Aorta (tissue), 5 donors: ENCODE measurements around the gene USP2. TPM values are rescaled to one million over a fixed set of nuclear protein-coding genes. Genes with fewer than 3 reads are reported as not detected.

Source experiments
- ATAC-seq: fragments of 200-7000 bp; cut with Tn5 transposase; one replicate; pipeline ENCODE4 v1.9.1; 2022; ENCODE audit warnings: moderate library complexity; ENCODE audit not compliant: low FRiP score
- DNase-seq, 2 donors: peaks; one replicate each; pipeline ENCODE4 v3.0.0-alpha.2; 2020
- H3K27ac ChIP-seq, 2 donors: one replicate each; pipeline ENCODE4 v1.5.1; 2013; ENCODE audit warnings: low read length in 2 of 2, mild to moderate bottlenecking in 2 of 2, moderate library complexity in 2 of 2, control low read depth in 1 of 2, inconsistent platforms in 1 of 2, low read depth in 1 of 2
- H3K27me3 ChIP-seq, 2 donors: one replicate each; pipeline ENCODE4 v1.6.1; 2013; ENCODE audit warnings: control low read depth in 1 of 2, low read length in 1 of 2, mild to moderate bottlenecking in 1 of 2, moderate library complexity in 1 of 2; ENCODE audit not compliant: insufficient read depth in 2 of 2, control insufficient read depth in 1 of 2
- H3K36me3 ChIP-seq, 2 donors: one replicate each; pipeline ENCODE4 v1.6.1; 2013; ENCODE audit warnings: control low read depth in 1 of 2, low read length in 1 of 2, mild to moderate bottlenecking in 1 of 2; ENCODE audit not compliant: insufficient read depth in 2 of 2, control insufficient read depth in 1 of 2
- H3K4me1 ChIP-seq, 2 donors: one replicate each; pipeline ENCODE4 v1.6.1; 2013; ENCODE audit warnings: low read length in 2 of 2, control low read depth in 1 of 2, mild to moderate bottlenecking in 1 of 2, moderate library complexity in 1 of 2; ENCODE audit not compliant: insufficient read depth in 2 of 2, control insufficient read depth in 1 of 2
- H3K4me3 ChIP-seq, 2 donors: one replicate each; pipeline ENCODE4 v1.5.1; 2013; ENCODE audit warnings: low read length in 2 of 2, control low read depth in 1 of 2, mild to moderate bottlenecking in 1 of 2
- H3K9me3 ChIP-seq: one replicate; pipeline ENCODE4 v1.6.1; 2013; ENCODE audit warnings: mild to moderate bottlenecking, low read length; ENCODE audit not compliant: control insufficient read depth
- WGBS, 2 donors: extraction: QIAGEN DNeasy Blood & Tissue Kit; methylation state at CpG; one replicate each; pipeline ENCODE4 v1.1.7; 2013; 5-methylcytosine and 5-hydroxymethylcytosine counted together
- intact Hi-C, 2 donors: fragments of 100-400 bp; cut with DNase I; formaldehyde crosslinking; loops; one replicate each; pipeline versions ENCODE4 v1.14.2 to v1.15.0; 2022
- polyA plus RNA-seq, 2 donors: library from polyadenylated mRNA; stranded (reverse); fragments of 200-250 nt; gene quantifications; one replicate each; pipeline ENCODE4 v1.2.3, GENCODE V29; 2013
- total RNA-seq, 2 donors: library from RNA; stranded (reverse); fragmentation: NEBNext Ultra II Directional; extraction: Animal tissue kit (Norgen Biotek cat#: 25700); gene quantifications; one replicate each; pipeline ENCODE4 v1.2.1, GENCODE V29; 2021
- donor health status: healthy with polysubstance abuse.
- donor health status: Bipolar disorder and iron deficiency.
- donor health status: DM: no; HTN: no; CAD: no.
- donor health status: DM: no; HTN: no; CAD: no.
- donor health status: DM: yes; HTN: yes; CAD: no.

Gene USP2
- total and polyA plus RNA-seq, 4 donors: 0.18 to 3.0 (median 1.9) TPM

GRCh38 chr11:119371067-119371601 is 10.4 kb downstream of the USP2 start:
- no peaks in the 10 kb centered on the region for H3K9me3 ChIP-seq
- WGBS, 2 donors: 76 to 77% methylated on average over 8 of the region's 8 CpGs
- H3K4me1 ChIP-seq: peaks cover 0 to 2% of the 10 kb centered on the region in 2 donors
- intact Hi-C loops: no loop called here
- ATAC-seq: no peak
- H3K27ac ChIP-seq: no peak overlapping the region
- DNase-seq: peak in 1 of 2 donors; percentile 70
- no peaks in the 10 kb centered on the region for H3K36me3 ChIP-seq
- no peaks in the 10 kb centered on the region for H3K27me3 ChIP-seq
- H3K4me3 ChIP-seq: no peak overlapping the region

GRCh38 chr11:119370486-119371046 is 10.9 kb downstream of the USP2 start:
- Histone ChIP-seq H3K4me3 (no peak overlapping the region), H3K4me1 (peaks cover 0 to 2% of the 10 kb centered on the region in 2 donors)
- WGBS, 2 donors: 21 to 38% methylated on average over 8 of the region's 8 CpGs

GRCh38 chr11:119369132-119369925 is 12.2 kb downstream of the USP2 start:
- Histone ChIP-seq H3K36me3 (no peaks in the 10 kb centered on the region), H3K27me3 (no peaks in the 10 kb centered on the region), H3K4me1 (peaks cover 0 to 2% of the 10 kb centered on the region in 2 donors), H3K4me3 (no peak overlapping the region), H3K27ac (no peak overlapping the region), H3K9me3 (no peaks in the 10 kb centered on the region)
- WGBS, 2 donors: 84% methylated on average over 13 of the region's 13 CpGs
- intact Hi-C loops: no loop called here
- ATAC-seq (no peak), DNase-seq (no peak)

More at GRCh38 chr11:119370486-119371046, 10.9 kb downstream of the USP2 start:
- H3K27me3 ChIP-seq: no peaks in the 10 kb centered on the region
- no peaks in the 10 kb centered on the region for H3K36me3 ChIP-seq
- ATAC-seq (no peak), DNase-seq (peak in 1 of 2 donors; percentile 76)
- intact Hi-C loops: no loop called here
- no peak overlapping the region for H3K27ac ChIP-seq
- no peaks in the 10 kb centered on the region for H3K9me3 ChIP-seq

GRCh38 chr11:119368121-119369034 is 13.1 kb downstream of the USP2 start:
- Histone ChIP-seq H3K4me1 (peaks cover 0 to 2% of the 10 kb centered on the region in 2 donors), H3K27ac (no peak overlapping the region), H3K36me3 (no peaks in the 10 kb centered on the region), H3K4me3 (no peak overlapping the region), H3K27me3 (no peaks in the 10 kb centered on the region), H3K9me3 (no peaks in the 10 kb centered on the region)
- DNase-seq (peak in 1 of 2 donors; percentile 73), ATAC-seq (no peak)
- 71 to 73% methylated on average over 17 of the region's 17 CpGs for WGBS, 2 donors
- intact Hi-C loops: no loop called here

- no peaks in the 10 kb centered on the region for H3K9me3 ChIP-seq
- peaks cover 0 to 2% of the 10 kb centered on the region in 2 donors for H3K4me1 ChIP-seq
- H3K27me3 ChIP-seq: no peaks in the 10 kb centered on the region
- 86 to 87% methylated on average over 9 of the region's 9 CpGs for WGBS, 2 donors
- DNase-seq (peak in 1 of 2 donors; percentile 53), ATAC-seq (no peak)
- no peak overlapping the region for H3K27ac ChIP-seq
- intact Hi-C loops: no loop called here
- H3K4me3 ChIP-seq: no peak overlapping the region
- H3K36me3 ChIP-seq: no peaks in the 10 kb centered on the region
These were observed 13.8 kb downstream of the USP2 start for GRCh38 chr11:119367661-119368120.

GRCh38 chr11:119366690-119367620 is 14.5 kb downstream of the USP2 start:
- DNase-seq: peak in 1 of 2 donors; percentile 51
- no peak overlapping the region for H3K4me3 ChIP-seq
- no peaks in the 10 kb centered on the region for H3K27me3 ChIP-seq
- intact Hi-C loops: no loop called here
- peaks cover 0 to 2% of the 10 kb centered on the region in 2 donors for H3K4me1 ChIP-seq
- H3K36me3 ChIP-seq: no peaks in the 10 kb centered on the region
- H3K9me3 ChIP-seq: no peaks in the 10 kb centered on the region
- 88 to 90% methylated on average over 11 of the region's 11 CpGs for WGBS, 2 donors
- no peak overlapping the region for H3K27ac ChIP-seq
- ATAC-seq: no peak

- DNase-seq (no peak), ATAC-seq (no peak)
- 41 to 50% methylated on average over 6 of the region's 6 CpGs for WGBS, 2 donors
- H3K9me3 ChIP-seq: no peaks in the 10 kb centered on the region
- H3K36me3 ChIP-seq: no peaks in the 10 kb centered on the region
- H3K27me3 ChIP-seq: no peaks in the 10 kb centered on the region
- no peak overlapping the region for H3K27ac ChIP-seq
- intact Hi-C loops: no loop called here
- H3K4me1 ChIP-seq: no peaks in the 10 kb centered on the region
- no peak overlapping the region for H3K4me3 ChIP-seq
These were observed 16.4 kb downstream of the USP2 start for GRCh38 chr11:119365071-119365591.
